HAP-1 (cell line): ENCODE measurements around the gene ITPK1.

Experiments used
- DNase-seq, 2 experiments: peaks; one replicate each; pipeline ENCODE4 v3.0.0-alpha.2; 2016 to 2020; ENCODE audit warnings: low spot score in 2 of 2
- H3K27me3 ChIP-seq: fragments of 250-450 bp; sonication (Bioruptor Pico); 2 replicates; pipeline ENCODE4 v1.5.1; 2020; ENCODE audit warnings: low read depth, mild to moderate bottlenecking, moderate library complexity
- H3K36me3 ChIP-seq: fragments of 250-450 bp; sonication (Bioruptor Pico); replicated peaks from 2 replicates; pipeline ENCODE4 v1.5.1; 2020; ENCODE audit warnings: mild to moderate bottlenecking
- H3K4me1 ChIP-seq: fragments of 250-450 bp; sonication (Bioruptor Pico); 2 replicates; pipeline ENCODE4 v1.5.1; 2020; ENCODE audit warnings: mild to moderate bottlenecking
- H3K4me3 ChIP-seq: fragments of 250-450 bp; sonication (Bioruptor Pico); 2 replicates; pipeline ENCODE4 v1.5.1; 2020; ENCODE audit warnings: mild to moderate bottlenecking, moderate library complexity
- H3K9me3 ChIP-seq: fragments of 250-450 bp; sonication (Bioruptor Pico); 2 replicates; pipeline ENCODE4 v1.5.1; 2020; ENCODE audit warnings: mild to moderate bottlenecking, moderate library complexity
- in situ Hi-C: fragments of 300-500 bp; cut with MboI; formaldehyde crosslinking; loops from 3 replicates; pipeline ENCODE4 v1.14.3; 2020; ENCODE audit warnings: low sequenced_read_pairs, inconsistent platforms, mixed read lengths

ITPK1 gene

DNA sequence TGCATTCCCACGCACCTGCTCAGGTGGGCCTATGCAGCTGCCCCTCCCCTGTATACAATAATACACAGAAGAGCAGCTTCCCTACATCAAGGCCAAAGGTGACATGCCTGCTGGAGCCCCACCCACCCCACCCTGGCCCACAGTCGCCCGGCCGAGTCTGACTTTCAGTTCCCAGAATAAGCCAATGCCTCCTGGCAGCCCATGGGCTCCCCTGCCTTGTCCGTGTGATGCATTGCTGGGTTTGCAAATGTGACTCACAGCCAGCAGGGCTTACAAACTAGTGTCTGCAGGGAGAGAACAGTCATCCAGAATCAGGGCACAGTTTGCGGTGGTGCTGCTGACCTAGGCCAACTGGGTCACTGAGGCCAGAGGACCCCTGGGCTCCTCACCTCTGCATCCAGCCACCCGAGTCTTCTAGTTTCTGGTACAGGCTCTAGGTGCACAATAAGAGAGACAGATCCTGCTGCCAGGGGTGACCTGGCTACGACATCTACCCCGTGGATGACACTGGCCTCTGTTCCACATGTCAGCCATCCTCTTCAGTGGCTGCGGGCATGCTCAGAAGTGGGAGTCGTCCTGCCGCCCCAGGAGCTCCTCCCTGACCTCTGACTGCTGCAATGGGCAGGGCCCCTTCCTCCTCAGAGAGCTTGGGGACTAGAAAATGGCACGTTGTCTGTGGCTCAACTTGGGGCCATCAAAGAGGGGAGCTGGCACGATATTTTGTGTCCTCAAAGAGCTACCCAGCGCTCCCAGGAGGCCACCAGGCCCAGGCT, 108.3 kb downstream of the ITPK1 start:
- Histone ChIP-seq H3K4me1 (no peaks in the 10 kb centered on the region), H3K9me3 (no peaks in the 10 kb centered on the region), H3K27me3 (no peaks in the 10 kb centered on the region), H3K4me3 (no peak overlapping the region), H3K36me3 (no peaks in the 10 kb centered on the region)
- in situ Hi-C loops: no loop called here
- no peak for DNase-seq

DNA sequence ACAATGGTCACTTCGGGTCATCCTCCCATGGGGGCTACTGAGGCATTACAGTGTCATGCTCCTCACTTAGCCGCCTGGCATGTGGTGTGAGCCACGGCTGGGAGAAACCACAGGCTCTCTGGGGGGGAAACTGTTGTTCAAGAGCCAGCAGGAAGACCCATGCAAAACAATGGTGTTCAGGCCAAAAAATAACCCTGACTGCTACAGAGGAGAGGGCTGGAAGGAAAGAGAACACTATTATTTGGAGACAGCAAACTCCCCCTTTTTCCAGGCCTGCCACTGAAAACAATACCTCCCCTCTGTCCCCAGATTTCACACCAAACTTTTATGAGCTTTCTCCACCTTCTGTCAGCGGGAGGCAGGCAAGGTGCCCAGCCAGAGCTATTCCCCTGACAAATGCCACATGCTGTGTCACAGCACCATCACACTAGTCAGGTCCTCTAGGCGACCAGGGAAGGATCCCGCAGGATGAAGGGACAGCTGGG, 109.1 kb downstream of the ITPK1 start:
- DNase-seq: no peak
- in situ Hi-C loops: no loop called here
- Histone ChIP-seq H3K4me1 (no peaks in the 10 kb centered on the region), H3K9me3 (no peaks in the 10 kb centered on the region), H3K27me3 (no peaks in the 10 kb centered on the region), H3K4me3 (no peak overlapping the region), H3K36me3 (no peaks in the 10 kb centered on the region)

DNA sequence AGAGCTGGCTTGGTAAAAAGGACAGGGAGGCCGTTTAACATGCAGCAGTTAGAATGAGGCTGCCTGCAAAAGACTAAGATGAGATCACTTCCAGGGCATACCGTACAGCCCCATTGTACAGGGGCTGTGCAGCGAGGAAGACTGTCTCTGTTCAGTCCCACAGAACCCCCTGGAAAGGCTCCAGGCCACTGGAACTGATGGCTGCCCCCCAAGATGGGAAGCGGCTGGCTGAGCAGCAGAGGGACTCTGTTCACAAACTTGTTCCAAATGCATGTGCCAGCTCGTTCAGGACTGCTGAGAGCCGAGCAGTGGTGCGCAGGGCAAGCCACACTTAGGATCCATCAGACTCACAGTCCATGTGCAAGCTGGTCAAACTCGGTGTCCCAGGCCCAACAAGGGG, 109.9 kb downstream of the ITPK1 start:
- H3K36me3 ChIP-seq: no peaks in the 10 kb centered on the region
- no peaks in the 10 kb centered on the region for H3K4me1 ChIP-seq
- DNase-seq: no peak
- H3K27me3 ChIP-seq: no peaks in the 10 kb centered on the region
- H3K9me3 ChIP-seq: no peaks in the 10 kb centered on the region
- no peak overlapping the region for H3K4me3 ChIP-seq
- in situ Hi-C loops: no loop called here

DNA sequence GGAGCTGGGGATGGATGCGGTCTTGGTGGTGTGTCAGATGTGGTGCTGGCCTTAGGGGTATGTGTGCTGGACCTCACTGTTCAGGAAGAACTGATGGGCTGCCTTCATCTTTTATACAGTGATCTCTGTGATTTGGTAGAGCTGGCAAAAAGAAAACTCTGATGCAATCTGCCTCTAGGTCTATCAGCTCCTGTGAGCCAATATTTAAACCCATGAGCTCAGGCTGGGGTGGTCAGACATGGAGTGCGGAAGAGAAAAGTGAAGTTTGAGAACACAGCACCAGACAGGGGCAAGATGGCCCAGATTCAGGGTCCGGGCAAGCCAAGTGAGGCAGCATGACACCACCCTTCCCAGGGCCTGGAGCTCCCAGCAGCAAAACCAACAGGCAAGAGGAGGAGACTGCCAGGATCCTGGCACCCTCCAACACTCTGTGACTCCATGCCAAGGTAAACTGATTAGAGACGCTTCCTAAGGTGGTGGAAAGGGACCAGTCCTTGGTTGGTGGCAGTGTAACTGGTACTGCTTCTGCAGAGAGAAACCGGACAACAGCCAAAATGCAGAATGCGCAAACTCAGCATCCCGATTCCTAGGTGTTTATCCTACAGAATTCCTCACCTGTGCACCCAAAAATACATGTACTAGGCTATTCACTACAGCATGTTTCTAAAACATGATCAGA, 110.5 kb downstream of the ITPK1 start:
- H3K4me3 ChIP-seq: no peak overlapping the region
- no peak for DNase-seq
- H3K36me3 ChIP-seq: no peaks in the 10 kb centered on the region
- H3K4me1 ChIP-seq: no peaks in the 10 kb centered on the region
- H3K9me3 ChIP-seq: no peaks in the 10 kb centered on the region
- H3K27me3 ChIP-seq: no peaks in the 10 kb centered on the region
- in situ Hi-C loops: no loop called here

DNA sequence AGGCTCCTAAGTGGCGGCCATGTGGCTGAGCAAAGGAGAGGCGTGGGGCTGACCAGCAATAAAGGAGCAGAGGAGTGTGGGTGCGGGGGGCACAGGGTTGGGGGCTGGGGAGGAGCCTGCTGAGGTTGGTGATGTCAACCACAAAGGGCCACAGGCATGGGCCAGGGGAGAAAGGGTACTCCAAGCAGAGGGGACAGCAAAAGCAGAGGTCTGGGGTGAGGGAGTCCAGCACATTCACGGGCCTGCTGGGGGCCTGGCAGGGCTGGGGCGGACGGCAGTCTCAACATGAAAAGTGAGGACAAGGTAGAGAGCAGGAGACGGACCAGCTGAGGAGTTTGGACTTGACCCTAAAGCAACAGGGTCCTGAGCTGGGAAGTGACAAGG, 111.0 kb downstream of the ITPK1 start:
- no peak for DNase-seq
- Histone ChIP-seq H3K36me3 (no peaks in the 10 kb centered on the region), H3K9me3 (no peaks in the 10 kb centered on the region), H3K4me1 (no peaks in the 10 kb centered on the region), H3K4me3 (no peak overlapping the region), H3K27me3 (no peaks in the 10 kb centered on the region)
- in situ Hi-C loops: no loop called here

DNA sequence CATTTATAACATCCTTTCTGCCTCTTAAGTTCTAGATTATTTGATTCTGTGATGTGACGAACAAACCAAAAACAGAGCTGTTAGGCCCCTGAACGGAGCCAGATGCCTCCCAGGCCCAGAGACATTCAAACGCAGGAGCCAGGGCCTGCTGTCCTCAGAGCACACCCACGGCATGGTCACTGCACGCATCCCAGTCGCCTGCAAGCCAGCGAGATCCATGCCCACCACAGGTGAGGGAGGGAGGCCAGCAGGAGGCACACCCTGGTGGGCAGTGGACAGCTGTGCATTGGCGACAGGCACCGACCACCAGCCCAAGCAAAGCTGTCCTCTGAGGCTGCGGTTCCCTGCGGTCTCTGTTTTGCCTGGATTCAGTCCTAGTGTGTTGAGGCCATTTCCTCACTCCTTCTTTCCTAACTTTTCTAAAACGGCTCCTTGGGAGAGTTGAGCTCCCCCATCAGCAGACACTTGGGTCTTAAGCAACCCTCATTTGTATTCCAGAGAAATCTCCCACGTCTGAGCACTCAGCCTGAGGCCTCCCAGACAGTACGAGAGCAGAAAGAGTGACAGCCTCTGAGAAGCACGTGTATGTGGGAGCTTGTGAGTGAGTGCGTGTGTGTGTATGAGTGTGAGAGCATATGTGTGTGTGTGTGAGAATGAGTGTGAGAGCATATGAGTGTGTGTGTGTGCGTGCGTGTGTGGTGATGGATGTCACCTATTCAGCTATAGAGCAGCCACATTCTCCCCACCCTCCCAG, 111.6 kb downstream of the ITPK1 start:
- no peaks in the 10 kb centered on the region for H3K27me3 ChIP-seq
- no peak overlapping the region for H3K4me3 ChIP-seq
- in situ Hi-C loops: no loop called here

DNA sequence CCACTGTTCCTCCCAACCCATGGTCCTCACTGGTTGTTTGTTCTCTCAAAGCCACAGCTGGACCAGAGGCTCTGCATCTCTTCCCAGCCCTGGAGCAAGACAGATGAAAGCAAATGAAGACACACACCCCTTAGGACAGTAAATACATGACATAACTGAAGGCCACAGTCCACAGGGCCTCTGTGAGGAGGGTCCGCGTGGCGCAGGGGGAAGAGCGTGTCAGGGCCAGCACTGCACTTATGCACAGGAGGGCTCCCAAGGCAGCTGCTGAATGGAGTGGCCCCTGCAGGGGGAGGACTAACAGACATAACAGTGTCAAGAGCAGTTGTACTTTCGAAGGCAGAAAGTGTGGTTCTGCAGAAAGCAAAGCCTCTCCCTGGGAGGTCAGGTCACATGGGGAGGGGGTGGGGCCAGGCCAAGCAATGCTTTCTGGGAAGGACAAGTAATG, 112.8 kb downstream of the ITPK1 start:
- DNase-seq: no peak
- Histone ChIP-seq H3K9me3 (no peaks in the 10 kb centered on the region), H3K4me1 (no peaks in the 10 kb centered on the region), H3K4me3 (no peak overlapping the region), H3K27me3 (no peaks in the 10 kb centered on the region), H3K36me3 (no peaks in the 10 kb centered on the region)
- in situ Hi-C loops: no loop called here

More for the DNA sequence above, 111.6 kb downstream of the ITPK1 start:
- H3K36me3 ChIP-seq: no peaks in the 10 kb centered on the region
- H3K4me1 ChIP-seq: no peaks in the 10 kb centered on the region
- H3K9me3 ChIP-seq: no peaks in the 10 kb centered on the region
- DNase-seq: no peak

DNA sequence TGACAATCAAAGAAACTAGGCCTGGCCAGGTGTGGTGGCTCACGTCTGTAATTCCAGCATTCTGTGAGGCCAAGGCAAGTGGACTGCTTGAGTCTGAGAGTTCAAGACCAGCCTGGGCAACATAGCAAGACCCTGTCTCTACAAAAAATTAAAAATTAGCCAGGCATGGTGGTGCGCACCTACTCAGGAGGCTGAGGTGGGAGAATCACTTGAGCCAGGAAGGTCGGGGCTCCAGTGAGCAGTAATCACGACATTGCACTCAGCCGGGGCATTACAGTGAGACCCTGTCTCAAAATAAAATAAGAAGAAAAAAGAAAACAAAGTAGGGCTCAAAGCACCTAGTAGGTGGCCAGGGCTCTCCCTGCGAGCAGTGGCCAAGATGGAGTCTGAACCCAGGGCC, 113.7 kb downstream of the ITPK1 start:
- Histone ChIP-seq H3K36me3 (no peaks in the 10 kb centered on the region), H3K4me3 (no peak overlapping the region), H3K4me1 (no peaks in the 10 kb centered on the region), H3K27me3 (no peaks in the 10 kb centered on the region), H3K9me3 (no peaks in the 10 kb centered on the region)
- in situ Hi-C loops: no loop called here
- DNase-seq: no peak

DNA sequence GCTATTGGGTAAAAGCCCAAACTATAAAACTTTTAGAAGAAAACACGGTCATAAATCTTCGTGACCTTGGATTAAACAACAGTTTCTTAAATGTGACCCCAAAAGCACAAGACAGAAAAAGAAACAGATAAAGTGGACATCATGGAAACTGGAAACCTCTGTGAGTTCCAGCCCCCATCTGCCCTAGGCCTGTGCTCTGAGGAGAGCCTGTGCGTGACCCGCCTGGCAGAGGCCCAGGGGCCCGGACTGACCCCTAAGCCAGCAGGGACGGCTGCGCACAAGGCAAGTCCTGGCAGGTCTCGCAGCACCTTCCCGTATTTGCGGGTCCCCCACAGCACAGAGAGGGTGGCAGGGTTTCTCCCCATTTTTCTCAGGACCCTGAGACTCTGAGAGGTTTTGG, 116.8 kb downstream of the ITPK1 start:
- no peak overlapping the region for H3K4me3 ChIP-seq
- DNase-seq: no peak
- H3K36me3 ChIP-seq: no peaks in the 10 kb centered on the region
- H3K4me1 ChIP-seq: no peaks in the 10 kb centered on the region
- H3K9me3 ChIP-seq: no peaks in the 10 kb centered on the region
- H3K27me3 ChIP-seq: no peaks in the 10 kb centered on the region
- in situ Hi-C loops: no loop called here

DNA sequence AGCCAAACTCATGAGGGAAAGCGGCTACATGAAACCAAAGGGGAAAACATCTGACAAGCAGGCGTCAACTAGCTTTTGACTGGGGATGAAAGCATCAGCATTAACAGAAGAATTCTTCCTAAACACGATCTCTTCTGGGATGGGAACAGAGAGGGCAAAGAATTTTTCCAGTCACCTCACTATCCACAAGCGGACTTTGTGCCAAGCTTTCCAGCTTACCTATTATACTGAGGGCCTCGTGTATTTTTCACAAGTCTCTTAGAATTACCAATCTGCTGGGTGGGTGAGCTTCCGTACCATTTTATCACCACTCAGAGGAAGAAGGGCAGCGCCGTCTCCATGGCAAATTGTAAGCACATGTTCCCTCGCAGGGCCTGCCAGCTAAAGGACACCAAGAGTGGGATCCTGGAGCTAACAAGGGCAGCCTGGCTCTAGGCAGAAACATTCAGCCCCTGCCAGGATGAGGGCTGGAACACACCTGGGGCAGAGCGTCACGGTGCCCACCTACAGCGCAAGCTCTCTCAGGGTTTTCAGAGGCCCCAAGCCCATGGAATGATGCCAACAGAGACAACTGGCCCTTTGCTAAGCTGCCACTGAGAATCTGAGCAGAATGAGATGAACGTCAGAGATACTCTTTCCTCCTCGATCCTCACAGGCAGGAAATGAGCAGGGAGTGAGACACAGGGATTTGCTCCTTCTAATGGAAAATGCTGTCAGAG, 118.2 kb downstream of the ITPK1 start:
- H3K4me1 ChIP-seq: no peaks in the 10 kb centered on the region
- no peak for DNase-seq
- in situ Hi-C loops: no loop called here
- no peak overlapping the region for H3K4me3 ChIP-seq
- no peaks in the 10 kb centered on the region for H3K9me3 ChIP-seq
- no peaks in the 10 kb centered on the region for H3K27me3 ChIP-seq
- H3K36me3 ChIP-seq: no peaks in the 10 kb centered on the region

DNA sequence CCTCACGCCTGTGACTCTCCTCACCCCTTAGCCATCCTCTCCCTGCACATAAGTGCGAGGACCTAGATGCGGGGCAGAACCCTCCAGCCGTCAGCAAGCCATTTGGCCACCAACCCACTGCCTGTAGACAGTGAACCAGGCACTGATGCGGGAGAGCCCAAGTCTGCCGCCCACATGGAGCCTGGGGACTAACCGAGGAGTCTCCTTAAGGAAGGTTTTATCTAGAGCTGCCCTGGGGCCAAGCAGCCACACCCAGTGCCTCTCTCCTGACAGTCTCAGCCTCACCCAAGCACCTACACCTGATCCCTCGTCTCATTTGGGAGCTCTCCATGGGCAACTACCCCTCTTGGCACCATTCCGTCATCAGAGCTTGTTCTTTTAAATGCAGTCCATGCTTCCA, 120.1 kb downstream of the ITPK1 start:
- no peak for DNase-seq
- H3K4me1 ChIP-seq: no peaks in the 10 kb centered on the region
- in situ Hi-C loops: no loop called here
- H3K36me3 ChIP-seq: no peaks in the 10 kb centered on the region
- no peaks in the 10 kb centered on the region for H3K27me3 ChIP-seq
- H3K4me3 ChIP-seq: no peak overlapping the region
- H3K9me3 ChIP-seq: no peaks in the 10 kb centered on the region

DNA sequence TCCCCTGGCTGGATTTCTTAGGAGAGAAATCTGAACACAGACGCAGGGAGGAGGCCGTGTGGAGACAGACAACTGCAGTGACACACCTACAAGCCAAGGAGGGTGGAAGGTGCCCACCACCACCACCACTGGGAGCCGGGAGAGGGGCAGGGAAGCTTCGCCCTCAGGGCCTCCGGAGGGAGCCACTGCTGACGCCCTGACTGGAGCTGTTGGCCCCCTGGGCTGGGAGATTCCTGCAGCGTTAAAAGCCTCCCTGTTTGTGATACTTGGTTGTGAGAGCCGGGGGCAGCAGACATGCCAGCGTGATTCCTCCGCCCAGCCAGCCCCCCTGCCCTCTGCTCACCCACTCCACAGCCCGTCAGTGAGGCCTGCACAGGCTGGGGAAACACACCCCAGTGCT, 120.8 kb downstream of the ITPK1 start:
- no peak overlapping the region for H3K4me3 ChIP-seq
- H3K4me1 ChIP-seq: no peaks in the 10 kb centered on the region
- in situ Hi-C loops: no loop called here
- no peaks in the 10 kb centered on the region for H3K27me3 ChIP-seq
- H3K9me3 ChIP-seq: no peaks in the 10 kb centered on the region
- DNase-seq: no peak
- H3K36me3 ChIP-seq: no peaks in the 10 kb centered on the region

DNA sequence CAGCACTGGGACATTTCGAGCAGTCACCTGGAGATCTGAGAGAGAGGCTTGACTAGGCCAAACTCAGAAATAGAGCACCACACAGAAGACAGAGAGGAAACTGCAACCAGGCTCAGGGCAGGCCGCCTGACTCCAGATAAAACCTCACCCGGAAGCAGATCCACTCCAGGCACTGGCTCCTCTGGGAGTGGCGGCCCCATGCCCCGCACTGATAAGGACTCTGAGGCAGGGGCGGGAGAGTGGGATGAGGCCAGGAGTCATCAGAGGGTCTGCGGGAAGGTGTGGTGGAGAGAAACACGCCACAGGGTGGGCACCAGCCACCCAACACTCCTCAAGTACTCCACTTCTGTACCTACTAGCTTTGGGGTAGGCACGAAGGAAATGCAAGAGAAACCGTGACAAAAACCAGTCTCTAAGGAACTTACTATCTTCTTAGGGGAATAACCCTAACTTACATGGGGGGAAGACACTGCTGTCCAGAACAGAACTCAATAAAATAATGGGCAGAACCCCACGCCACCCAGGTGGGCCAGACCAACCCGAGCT, 121.5 kb downstream of the ITPK1 start:
- no peaks in the 10 kb centered on the region for H3K36me3 ChIP-seq
- DNase-seq: no peak
- H3K4me1 ChIP-seq: no peaks in the 10 kb centered on the region
- no peak overlapping the region for H3K4me3 ChIP-seq
- H3K27me3 ChIP-seq: no peaks in the 10 kb centered on the region
- in situ Hi-C loops: no loop called here
- no peaks in the 10 kb centered on the region for H3K9me3 ChIP-seq
